GM20431 (cell line): ENCODE data around the gene HLA-DMB.

ENCODE experiments used
- in situ Hi-C: fragments of 300-500 bp; cut with MseI, MboI; formaldehyde crosslinking; loops from one replicate; pipeline ENCODE4 v1.15.0; 2020; ENCODE audit warnings: low sequenced_read_pairs; ENCODE audit not compliant: unreplicated experiment

The HLA-DMB gene

DNA sequence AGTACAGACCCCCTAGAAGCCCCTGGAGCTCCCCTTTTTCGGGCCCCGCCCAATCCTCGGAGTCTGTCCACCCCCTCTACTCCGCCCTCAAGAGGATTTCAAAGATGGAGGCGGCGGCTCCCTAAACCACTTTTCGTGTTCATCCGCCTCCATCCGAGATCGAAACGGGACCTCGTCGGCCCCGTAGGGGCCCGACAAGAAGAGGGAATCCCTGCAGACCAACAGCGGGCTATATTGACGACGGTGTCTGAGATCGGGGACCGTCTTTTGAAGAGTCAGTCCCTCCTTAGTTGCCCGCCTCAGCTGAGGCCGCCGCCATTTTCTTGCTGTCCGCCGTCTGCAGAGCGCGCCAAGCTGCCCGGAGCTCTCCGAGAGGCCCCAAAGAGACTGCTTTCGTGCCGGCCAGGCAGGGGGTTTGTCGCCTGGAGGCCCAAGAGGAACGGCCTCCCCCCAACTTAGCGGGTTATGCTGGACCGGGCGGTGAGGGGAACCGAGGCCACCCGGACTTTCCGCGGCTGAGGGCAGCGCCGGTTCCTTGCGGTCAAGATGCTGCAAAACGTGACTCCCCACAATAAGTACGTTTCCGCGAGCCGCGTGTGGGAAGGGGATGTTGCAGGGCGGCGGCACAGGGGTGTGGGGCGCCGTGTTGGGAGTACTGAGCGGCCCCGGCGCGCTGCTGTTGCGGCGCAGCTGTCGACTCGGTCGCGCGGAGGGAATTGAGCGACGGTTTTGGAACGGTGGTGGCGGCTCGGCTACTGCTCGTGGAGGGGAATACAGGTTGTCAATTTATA lies 31.7 kb upstream of the HLA-DMB start:
- in situ Hi-C loops: no loop called here

DNA sequence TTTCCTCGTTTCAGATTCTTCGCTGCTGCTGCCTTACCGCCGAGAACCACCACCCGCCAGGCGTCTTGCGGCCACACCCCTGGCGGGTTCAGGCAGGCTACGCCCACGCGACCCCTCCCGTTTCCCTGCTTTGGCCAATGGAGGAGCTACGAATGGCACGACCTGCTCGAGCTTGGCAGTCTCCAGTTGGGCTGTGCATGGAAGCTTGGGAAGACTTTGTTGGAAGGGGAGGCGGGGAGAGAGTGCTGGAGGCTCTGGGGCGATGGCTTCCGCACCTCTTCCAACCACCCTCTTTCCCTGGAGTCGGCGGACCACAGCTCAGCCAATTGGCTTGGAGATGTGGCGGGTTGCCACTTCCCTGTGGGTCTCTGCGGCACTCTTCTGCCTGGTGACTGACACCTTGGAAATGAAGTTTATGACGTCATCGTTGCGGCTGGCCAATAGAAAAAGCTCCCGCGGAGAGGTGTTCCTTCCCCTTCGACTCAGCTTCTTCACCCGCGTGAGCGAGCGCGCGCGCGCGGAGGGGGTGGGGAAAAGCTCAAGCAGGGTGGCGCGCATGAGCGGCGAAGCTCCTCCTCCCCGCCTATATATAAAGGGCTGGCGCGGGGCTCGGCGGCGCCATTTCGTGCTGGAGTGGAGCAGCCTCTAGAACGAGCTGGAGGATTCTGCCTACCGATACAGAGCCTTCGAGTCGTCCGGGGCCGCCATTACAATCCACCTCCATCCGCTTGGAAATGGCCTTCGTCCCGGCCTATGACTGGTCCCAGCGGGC lies 30.9 kb upstream of the HLA-DMB start:
- in situ Hi-C loops: no loop called here

DNA sequence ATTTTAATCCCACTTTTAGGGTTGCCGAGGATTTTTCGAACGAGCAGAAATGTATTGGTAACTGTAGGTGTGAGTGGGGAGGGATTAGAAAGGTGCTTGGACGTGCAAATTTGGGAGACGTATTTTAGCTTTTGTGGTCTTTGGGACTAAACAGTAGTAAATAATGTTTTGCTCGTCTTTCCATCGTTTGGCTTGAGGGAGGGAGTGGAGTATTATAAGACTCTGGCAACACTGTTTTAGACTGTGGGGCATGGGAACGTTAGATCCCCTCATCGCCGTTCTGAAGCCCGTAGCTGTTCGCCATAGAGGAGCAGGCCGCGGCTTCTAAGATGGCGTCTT lies 30.4 kb upstream of the HLA-DMB start:
- in situ Hi-C loops: no loop called here

DNA sequence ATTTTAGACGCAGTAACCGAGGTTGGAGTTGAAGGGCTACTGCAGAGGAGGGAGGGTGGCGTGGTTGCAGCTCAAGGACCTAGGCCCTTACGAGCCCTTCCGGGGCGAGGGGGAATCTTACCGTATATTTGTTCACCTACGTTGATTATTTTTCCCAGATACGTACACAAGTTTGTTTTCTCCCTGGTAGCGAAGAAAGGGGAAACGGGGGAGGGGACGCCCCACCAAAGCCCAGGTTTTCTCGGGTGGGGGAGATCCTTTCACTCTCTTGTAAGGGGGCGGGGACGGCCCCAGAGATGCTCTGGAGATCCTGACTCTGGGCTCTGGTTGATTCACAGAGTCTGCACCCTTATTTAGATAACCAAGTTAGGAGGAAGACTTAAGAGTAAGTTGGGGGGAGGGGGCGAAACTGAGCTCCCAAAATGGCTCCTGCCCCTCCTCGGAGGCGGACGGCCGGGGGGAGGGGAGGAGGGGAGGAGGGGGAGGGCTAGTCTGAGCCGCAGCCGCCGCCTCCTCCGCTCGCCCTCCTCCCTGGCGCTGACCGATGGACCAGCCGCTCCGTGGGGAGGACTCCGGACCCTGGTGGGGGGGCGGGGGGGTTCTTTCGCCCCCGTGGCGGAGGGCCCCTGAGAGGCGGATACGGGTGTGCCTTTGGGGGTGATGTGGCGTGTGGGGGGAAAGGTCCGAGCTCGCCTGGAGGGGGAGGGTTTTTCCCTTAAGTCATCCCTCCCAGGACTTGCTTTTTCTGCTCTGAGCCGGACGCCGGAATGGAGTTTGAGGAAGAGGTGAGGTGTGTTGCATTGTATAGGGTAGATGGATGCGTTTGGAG lies 29.8 kb upstream of the HLA-DMB start:
- in situ Hi-C loops: no loop called here

DNA sequence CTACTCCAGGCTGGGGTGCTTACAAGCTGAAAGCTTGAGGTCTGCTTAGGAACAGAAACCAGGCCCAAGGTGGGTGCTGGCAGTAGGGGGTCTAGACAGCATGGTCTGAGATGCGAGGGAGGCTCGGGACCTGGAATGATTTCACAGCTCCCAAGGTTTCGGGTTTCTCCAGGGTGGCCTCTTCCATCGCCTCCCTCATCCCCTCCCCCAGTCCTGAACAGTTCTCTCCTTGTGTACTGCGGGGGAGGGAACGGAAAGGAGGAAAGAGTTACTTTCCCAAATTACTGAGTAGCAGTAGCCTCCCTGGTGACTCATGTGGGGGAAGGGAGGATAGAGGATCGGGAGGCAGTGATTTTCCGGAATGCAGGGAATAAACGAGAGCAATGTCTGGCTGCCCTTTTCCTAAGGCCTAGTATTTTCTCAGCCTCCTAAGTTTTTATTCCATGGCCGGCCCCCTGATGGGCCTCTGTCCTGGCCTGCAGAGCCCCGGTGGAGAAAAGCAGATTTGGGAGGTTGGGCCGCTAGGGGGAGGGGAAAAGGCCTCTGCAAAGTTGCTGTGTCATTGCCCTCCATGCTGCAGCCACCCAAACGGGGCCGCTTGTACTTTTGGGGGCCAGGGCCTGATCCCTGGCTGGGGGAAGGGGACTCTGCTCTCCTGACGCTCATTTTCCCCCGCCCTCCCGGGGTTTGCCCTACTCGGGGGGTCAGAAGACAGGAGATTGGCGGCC lies 29.0 kb upstream of the HLA-DMB start:
- in situ Hi-C loops: no loop called here

DNA sequence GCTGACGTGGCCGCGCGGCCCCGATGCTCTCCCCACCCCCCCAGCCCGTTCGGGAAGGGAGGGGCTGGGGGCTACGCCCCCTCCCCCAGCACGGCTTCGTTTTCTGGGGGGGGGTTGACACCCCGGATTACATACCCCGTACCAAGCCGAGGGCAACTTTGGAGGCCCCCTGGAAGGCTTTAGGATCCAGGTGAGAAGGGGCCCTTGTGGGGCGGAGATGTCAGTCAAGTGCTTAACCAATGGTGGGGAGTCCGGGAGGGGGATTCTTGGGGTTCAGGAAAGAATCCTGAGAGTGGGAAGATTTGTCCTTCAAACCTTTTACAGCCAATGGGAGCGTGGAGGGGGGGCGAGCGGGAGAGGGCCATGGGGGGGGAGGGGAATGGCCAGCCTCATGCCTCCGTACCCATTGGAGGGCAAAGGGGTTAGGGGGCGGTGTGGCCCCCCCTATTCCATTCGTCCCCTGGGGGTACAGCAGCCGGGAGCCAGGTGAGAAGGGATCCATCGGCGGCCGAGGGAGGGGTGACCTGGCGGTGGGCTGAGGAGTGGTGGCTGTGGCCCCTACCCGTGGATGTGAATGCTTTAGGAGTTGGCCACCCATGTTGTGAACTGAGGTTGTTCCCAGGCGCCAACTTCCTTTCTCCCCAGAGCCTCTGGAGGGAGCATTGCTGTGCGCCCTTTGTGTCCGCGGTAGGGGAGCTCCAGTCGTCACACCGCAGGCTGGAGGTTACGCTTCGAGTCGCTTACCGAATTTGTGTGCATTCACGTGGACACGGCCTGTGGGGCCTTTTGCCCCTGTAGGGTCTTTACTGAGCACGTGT lies 28.2 kb upstream of the HLA-DMB start:
- in situ Hi-C loops: no loop called here

DNA sequence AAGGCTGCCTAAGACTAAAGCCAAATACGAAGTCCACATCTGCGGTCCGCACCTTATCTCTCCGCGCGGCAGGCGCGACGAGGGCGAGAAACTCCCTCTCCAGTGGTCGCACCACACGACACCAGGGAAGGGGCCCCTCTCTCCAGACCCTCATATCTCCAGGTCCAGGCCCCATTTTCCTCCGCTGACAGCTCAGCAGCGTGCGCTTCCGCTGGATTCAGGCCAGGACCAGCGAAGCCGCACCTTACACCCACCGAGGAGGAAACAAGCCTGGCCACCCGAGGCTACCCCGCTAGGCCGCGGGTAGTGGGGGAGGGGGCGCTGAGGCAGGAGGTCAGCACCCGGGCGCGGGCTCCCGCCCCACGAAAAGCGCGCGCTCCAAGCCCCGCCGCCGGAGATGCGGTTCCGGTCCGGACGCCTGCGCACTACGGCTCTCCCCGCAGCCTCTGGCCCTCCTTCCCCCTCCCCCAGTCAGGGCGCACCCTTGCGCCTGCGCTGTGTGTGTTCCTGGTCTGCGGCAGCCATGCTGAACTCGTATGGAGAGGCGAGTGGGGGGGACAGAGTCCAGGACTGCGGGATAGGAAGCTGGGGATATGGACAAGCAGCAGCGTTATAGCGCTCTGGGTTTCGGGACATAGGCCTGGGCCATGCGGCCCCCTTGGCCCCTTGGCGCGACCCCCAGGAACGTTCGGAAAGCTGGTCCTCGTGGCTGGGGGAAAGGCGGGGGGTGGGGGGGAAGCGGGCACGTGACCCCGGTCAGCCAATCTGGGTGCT lies 27.5 kb upstream of the HLA-DMB start, which contains the start of gene BRD2:
Gene BRD2 (plus strand): TSS at position 502 of the 774 bp plus-strand sequence. CDS start 4,305 bp downstream, outside the sequence.
- in situ Hi-C loops: no loop called here

DNA sequence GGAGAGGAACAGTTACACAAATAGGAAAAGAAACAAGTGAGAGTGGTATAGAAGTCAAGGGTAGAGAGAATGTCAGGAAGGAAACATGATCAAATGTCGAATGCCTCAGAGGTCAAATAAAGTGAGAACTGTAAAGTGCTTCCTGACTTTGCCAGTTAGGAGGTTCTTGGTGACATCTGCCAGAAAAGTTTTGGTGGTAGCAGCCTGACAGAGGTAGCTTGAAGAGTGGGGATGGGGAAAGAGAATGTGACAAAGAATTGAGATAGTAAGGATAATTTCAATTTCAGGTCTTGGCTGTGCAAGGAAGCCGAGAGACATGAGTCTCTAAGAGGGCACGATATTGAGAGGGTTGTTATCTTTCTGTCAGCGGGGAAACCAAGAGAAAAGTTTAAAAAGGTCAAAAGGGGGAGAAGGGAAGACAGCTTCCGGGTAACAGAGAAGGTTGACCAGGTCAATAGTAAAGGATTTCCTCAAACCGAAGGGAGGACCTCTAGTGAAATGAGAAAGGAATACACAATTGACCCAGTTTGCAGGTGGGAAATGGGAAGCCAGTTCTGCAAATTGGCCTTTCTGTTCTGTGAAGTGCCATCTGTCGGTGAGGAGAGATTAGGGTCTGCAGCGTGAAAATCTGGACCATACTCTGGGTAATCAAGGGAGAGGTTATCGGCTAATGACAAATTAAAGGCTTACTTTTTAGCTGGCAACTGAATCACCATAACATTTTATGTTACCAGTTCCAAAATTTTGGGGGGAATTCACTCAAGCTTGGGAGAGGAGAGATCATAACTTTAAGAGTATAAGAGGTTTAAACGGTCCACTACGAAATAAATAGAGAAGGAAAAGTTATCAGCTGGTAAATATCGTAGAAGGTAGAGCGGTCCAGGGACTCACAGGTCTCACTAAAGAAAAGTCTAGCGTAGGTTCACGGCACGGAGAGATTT lies 26.6 kb upstream of the HLA-DMB start:
- in situ Hi-C loops: no loop called here

DNA sequence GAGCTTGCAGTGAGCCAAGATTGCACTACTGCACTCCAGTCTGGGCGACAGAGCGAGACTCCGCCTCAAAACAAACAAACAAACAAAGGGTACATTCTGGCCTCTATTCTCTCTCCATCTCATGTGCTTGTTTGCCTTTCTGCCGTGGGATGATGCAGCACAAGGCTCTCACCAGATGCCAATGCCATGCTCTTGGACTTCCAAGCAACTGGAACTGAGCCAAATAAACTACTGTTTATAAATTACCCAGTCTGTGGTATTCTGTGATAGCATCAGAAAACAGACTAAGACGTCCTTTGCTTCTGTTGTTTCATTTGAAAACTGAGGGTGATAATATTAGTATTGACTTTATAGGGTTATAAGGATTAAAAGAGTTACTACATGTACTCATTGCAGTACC lies 23.9 kb upstream of the HLA-DMB start:
- in situ Hi-C loops: no loop called here

DNA sequence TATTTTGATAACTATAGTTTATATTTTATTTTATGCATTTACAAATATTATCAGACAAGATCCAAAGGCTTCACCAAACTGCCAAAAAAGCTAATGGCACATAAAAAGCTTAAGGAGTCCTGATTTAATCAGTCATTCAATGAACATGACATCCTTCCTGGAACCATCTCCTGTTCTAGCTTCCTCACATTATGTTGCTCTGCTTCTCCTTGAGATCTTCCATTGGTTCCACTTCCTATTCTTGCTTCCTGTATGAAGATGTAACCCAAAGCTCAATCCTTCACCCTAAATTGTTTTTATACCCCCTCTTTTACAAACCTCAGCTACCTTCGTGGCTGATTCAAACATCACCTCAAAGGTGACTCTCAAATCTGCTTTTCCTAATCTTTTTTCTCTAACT lies 23.0 kb upstream of the HLA-DMB start:
- in situ Hi-C loops: no loop called here

DNA sequence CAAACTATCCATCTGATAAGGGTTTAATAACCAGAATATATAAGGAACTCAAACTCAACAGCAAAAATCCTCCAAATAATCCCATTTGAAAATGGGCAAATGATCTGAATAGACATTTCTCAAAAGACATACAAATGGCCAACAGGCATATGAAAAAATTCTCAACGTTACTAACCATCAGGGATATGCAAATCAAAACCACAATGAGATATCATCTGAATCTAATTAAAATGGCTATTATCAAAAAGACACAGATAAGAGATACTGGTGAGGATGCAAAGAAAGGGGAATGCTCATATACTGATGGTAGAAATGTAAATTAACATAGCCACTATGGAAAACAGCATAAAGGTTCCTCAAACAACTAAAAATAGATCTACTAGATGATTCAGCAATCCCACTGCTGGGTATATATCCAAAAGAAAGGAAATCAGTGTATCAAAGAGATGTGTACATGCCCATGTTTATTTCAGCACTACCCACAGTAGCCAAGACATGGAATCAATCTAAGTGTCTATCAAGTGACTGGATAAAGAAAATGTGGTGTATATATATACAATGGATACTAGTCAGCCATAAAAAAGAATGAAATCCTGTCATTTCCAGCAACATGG lies 21.5 kb upstream of the HLA-DMB start:
- in situ Hi-C loops: no loop called here

DNA sequence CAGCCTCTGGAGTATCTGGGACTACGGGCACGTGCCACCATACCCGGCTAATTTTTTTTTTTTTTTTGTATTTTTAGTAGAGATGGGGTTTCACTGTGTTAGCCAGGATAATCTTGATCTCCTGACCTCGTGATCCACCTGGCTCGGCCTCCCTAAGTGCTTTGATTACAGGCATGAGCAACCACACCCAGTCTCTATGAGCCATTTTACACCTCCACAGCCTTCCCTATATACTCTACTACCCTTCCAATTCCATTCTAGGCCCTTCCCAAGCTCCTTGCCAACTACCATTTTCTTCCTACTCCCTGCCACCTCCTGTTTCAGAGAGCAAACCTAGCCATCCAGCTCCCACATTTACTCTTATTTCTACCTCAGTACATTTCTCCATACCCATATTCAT lies 19.7 kb upstream of the HLA-DMB start:
- in situ Hi-C loops: no loop called here

DNA sequence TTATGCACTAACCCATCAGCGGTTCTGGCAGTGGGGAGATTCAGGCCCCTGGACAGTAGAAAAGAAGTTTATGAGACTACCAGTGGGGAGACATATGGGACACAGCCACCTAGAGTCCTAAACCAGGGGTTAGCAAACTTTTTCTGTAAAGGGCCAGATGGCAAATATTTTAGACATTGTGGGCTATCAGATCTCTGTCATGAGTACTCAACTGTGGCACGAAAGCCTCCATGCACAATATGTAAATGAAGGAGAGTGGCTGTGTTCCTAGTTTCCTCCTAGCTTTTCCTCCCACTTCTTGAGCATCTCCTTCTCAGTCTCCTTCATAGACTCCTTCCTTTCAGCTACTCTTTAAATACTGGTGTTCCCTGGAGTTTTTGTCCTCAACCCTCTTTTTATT lies 15.3 kb upstream of the HLA-DMB start:
- in situ Hi-C loops: no loop called here

DNA sequence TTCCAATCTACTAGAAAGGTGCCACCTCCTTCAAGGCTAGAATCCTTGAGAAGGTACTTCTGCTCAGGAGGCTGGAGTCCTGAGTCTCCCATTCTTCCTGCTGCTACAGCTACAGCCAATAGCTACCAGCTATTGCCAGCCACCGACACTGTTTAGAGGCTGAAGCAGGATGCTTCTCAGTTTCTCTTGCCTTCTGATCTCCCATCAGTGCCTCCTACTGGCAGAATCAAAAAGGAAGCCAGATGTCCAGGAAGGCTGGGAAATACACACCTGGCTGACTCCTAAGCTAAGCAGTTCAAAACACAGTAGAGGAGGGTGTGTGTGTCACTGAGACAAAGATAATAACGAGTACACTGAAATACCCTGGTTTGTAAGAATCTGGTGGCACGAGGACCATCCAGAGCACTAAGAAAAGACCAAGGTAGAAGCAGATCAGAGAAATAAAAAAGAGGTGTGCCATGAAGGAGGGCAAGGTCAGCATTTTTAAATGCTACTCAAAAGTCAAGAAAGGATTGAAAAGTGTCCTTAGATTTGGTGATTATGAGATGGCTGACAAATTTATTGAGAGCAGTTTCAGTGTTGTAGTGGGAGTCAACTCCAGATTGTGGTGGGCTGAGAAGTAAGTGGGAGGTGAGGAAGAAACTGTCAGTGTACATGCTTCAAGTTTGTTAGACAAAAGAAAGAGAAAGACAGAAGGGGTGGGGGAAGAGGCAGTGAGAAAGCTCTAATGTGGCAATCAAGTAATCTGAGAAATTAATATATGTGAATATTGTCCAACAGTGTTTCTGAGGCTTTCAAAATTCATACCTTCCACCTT lies 14.4 kb upstream of the HLA-DMB start:
- in situ Hi-C loops: no loop called here

DNA sequence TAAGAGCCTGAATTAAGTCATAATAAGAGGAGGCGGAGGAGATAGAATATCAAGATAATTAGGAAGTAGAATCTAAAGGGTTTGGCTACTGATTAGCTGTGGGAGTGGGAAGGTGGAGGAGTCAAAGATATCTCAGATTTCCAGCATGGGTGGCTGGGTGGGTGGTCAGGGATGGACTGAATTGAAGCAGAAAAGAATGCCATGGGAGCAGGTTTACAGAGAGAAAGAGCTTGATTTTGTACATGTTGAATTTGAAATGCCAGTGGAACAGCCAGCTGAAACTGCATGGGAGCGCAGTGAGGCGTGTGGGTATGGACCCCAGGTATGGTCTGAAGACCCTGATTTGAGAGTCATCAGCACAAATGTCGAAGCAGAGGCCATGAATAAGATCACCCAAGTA lies 13.4 kb upstream of the HLA-DMB start:
- in situ Hi-C loops: no loop called here

DNA sequence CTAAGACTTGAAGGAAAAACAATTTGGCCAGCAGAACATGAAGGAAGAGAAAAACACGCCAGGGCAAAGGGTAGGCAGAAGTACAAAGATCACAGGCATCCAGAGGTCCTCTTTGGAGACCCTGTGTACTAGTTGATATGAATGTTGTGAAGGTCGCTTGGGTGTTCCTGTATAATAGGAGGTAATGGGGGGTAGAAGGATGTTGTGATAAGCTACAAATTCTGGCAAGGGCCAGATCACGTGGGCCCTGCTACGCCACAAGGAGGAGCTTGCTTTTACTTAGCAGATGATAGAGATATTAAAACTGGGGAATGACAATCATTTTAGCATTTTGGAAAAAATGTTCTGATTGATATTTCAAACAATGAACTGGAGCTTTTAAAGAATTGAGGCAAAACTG lies 12.9 kb upstream of the HLA-DMB start:
- in situ Hi-C loops: no loop called here
